ENCODE data around the gene UGT1A10. TPM values are rescaled to one million over a fixed set of nuclear protein-coding genes. Genes with fewer than 3 reads are reported as not detected.

Gene UGT1A10
- total and polyA plus RNA-seq, 10 of the 15 experiments (the other 5 are each of a cell fraction or from before 2014, with no cell fraction given) = not detected

GRCh38 chr2:233699424-233700027, 63.3 kb downstream of the UGT1A10 start:
- intact Hi-C loops (cut with micrococcal nuclease; ENCODE audit: unreplicated experiment) = no loop called here
- SMC1A ChIA-PET (ENCODE audit: uncharacterized antibody, unreplicated experiment) = interaction anchor here (1.0 kb wide), 1 partner anchor 45 kb away, joined by 3 read pairs; no protein-coding TSS in a partner anchor
- Histone ChIP-seq H3K4me3 (no peak overlapping the region), H3K4me1 (ENCODE audit: control insufficient read depth, insufficient read depth, low read length) (no peaks in the 10 kb centered on the region), H3K79me2 (ENCODE audit: control insufficient read depth, insufficient read depth, low read length) (no peaks in the 10 kb centered on the region), H3K27me3 (replicated peaks in 1 of 2; ENCODE audit: control insufficient read depth in 2 of 2, insufficient read depth in 2 of 2, low read length in 1 of 2) (no peaks in the 10 kb centered on the region), H3K9ac (ENCODE audit: control insufficient read depth, insufficient read depth, low read length) (no peak overlapping the region), H3K4me2 (ENCODE audit: control insufficient read depth, insufficient read depth) (no peak overlapping the region), H3K27ac (ENCODE audit: control insufficient read depth, insufficient read depth) (no peak overlapping the region), H4K20me1 (ENCODE audit: control insufficient read depth, insufficient read depth) (no peaks in the 10 kb centered on the region), H3K9me3 (replicated peaks; ENCODE audit: control insufficient read depth, insufficient read depth, low read length) (no peaks in the 10 kb centered on the region), H2AFZ (ENCODE audit: control insufficient read depth, low read depth, low read length) (no peak overlapping the region), H3K36me3 (ENCODE audit: control insufficient read depth in 2 of 2, insufficient read depth in 2 of 2, low read length in 1 of 2) (no peaks in the 10 kb centered on the region)
- TF ChIP-seq IRF3 (IDR thresholded peaks at IDR 0.05) (no peak), SREBF1 (IDR thresholded peaks at IDR 0.05; ENCODE audit: low read length) (no peak), BRCA1 (IDR thresholded peaks at IDR 0.05; ENCODE audit: low read depth, low read length) (no peak), SMC3 (IDR thresholded peaks at IDR 0.05; ENCODE audit: borderline replicate concordance, low read length) (no peak), E2F8 (IDR thresholded peaks at IDR 0.05; ENCODE audit: low read depth, partially characterized antibody) (no peak)
- WGBS (ENCODE audit: insufficient coverage, insufficient replicate concordance, low lambda C conversion rate, missing lambda C conversion rate) = 54% methylated on average over 8 of the region's 8 CpGs
- RAD21 ChIA-PET (ENCODE audit: unreplicated experiment) = no interaction called here
- DNase-seq (ENCODE audit: low read depth, low spot score) = no peak
- POLR2A ChIA-PET = no interaction called here
- CTCF ChIA-PET = no interaction called here
- ATAC-seq = no peak
- no TSS peak for BruUV-seq (replicated peaks)
- no peak for FAIRE-seq
- in situ Hi-C loops (cut with MboI) = no loop called here

All from GM12878 (cell line).